ENCODE measurements around the gene TBC1D17.

TBC1D17 gene

GRCh38 chr19:49862391-49863253, 14.9 kb upstream of the TBC1D17 start:
- no peak for DNase-seq

- DNase-seq: no peak
Measured at GRCh38 chr19:49863254-49863934, 14.1 kb upstream of the TBC1D17 start.

GRCh38 chr19:49863935-49864320, 13.6 kb upstream of the TBC1D17 start:
- DNase-seq: no peak

GRCh38 chr19:49864890-49865289, 12.6 kb upstream of the TBC1D17 start:
- no peak for DNase-seq

- DNase-seq: peak; percentile 95
Measured at GRCh38 chr19:49866933-49867782, 10.3 kb upstream of the TBC1D17 start, which contains the start of gene PNKP. PNKP (minus strand) TSS chr19:49867576; CDS start chr19:49867204, 372 bp downstream.

- no peak for DNase-seq
Measured at GRCh38 chr19:49869009-49869483, 8.5 kb upstream of the TBC1D17 start.

- peak; percentile 100 for DNase-seq
Measured at GRCh38 chr19:49869484-49870308, 7.8 kb upstream of the TBC1D17 start.

- DNase-seq: no peak
Measured at GRCh38 chr19:49870309-49870901, 7.1 kb upstream of the TBC1D17 start.

GRCh38 chr19:49871349-49871985, 6.0 kb upstream of the TBC1D17 start:
- DNase-seq: no peak

- DNase-seq: no peak
Measured at GRCh38 chr19:49872245-49873128, 5.0 kb upstream of the TBC1D17 start.

- no peak for DNase-seq
Measured at GRCh38 chr19:49873129-49873521, 4.4 kb upstream of the TBC1D17 start.

- no peak for DNase-seq
Measured at GRCh38 chr19:49873834-49874233, 3.7 kb upstream of the TBC1D17 start.

- no peak for DNase-seq
Measured at GRCh38 chr19:49874503-49875157, 2.9 kb upstream of the TBC1D17 start.

- DNase-seq: no peak
Measured at GRCh38 chr19:49875177-49875576, 2.3 kb upstream of the TBC1D17 start.

- peak; percentile 63 for DNase-seq
Measured at GRCh38 chr19:49875857-49876421, 1.6 kb upstream of the TBC1D17 start.

- peak; percentile 98 for DNase-seq
Measured at GRCh38 chr19:49876422-49877019, 981 bp upstream of the TBC1D17 start.

GRCh38 chr19:49877879-49878743, 609 bp downstream of the TBC1D17 start:
- DNase-seq: peak; percentile 94

- no peak for DNase-seq
Measured at GRCh38 chr19:49878744-49879070, 1.2 kb downstream of the TBC1D17 start.

Data from midbrain (tissue), 1 donor.